IPS DF 6.9 (cell line): ENCODE data around the gene HELT.
A peak's percentile ranks its signal among the peaks of the same experiment; 100 is the strongest.

Experiments
- DNase-seq: peaks from one replicate; pipeline ENCODE4 v3.0.0-alpha.2; 2013; ENCODE audit warnings: low read depth, low spot score
- H3K27ac ChIP-seq: one replicate; pipeline ENCODE4 v1.5.1; 2013; ENCODE audit warnings: low read length, control low read depth
- H3K27me3 ChIP-seq: 2 replicates; pipeline ENCODE4 v1.6.1; 2013; ENCODE audit warnings: mild to moderate bottlenecking, low read length; ENCODE audit not compliant: control insufficient read depth, insufficient read depth
- H3K36me3 ChIP-seq: 2 replicates; pipeline ENCODE4 v1.6.1; 2013; ENCODE audit warnings: low read length; ENCODE audit not compliant: control insufficient read depth, insufficient read depth
- H3K4me1 ChIP-seq: 2 replicates; pipeline ENCODE4 v1.6.1; 2013; ENCODE audit warnings: low read length; ENCODE audit not compliant: control insufficient read depth, insufficient read depth
- H3K4me3 ChIP-seq: 2 replicates; pipeline ENCODE4 v1.5.1; 2013; ENCODE audit warnings: mild to moderate bottlenecking, low read length
- H3K9me3 ChIP-seq: 2 replicates; pipeline ENCODE4 v1.6.1; 2013; ENCODE audit warnings: low read length, inconsistent platforms; ENCODE audit not compliant: control insufficient read depth, insufficient read depth
- WGBS: extraction: QIAGEN DNeasy Blood & Tissue Kit; methylation state at CpG from one replicate; pipeline ENCODE4 v1.1.7; 2013; ENCODE audit warnings: mixed read lengths, missing lambda C conversion rate; ENCODE audit not compliant: insufficient read length, insufficient coverage; 5-methylcytosine and 5-hydroxymethylcytosine counted together

HELT gene

DNA sequence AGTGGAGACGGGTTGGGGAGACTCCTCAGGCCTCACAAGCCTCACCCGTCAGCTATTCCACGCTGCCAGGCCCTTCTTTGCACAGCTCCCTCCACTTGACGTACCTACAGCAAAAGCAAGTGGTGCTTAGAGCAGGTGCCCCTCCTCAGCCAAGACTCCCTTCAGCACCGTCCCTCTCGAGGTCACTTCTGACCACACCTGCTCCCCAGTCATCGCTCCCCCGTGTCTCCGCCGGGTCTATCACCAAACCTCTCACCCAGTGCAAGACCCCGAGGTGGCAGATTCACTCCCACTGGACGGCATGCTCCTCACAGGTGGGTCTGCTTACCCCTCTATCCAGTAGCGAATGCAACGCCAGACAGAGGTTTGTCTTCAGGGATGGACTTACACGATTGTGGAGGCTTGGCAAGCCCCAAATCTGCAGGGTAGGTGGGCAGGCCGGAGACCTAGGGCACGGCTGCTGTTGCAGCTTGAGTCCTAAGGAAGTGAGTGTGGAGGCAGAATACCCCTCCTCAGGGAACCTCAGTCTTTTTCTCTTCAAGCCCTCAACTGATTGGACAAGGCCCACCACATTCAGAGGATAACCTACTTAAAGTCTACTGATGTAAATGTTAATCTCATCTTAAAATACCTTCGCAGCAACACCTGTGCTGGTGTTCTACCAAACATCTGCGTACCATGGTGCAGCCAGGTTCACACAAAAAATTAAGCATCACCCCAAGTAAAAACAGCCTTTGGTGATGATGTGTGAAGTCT is 14.5 kb upstream of the HELT start:
- WGBS, result no CpG with 5 or more reads among the region's 19 CpGs
- Histone ChIP-seq H3K9me3 (no peaks in the 10 kb centered on the region), H3K27ac (no peak overlapping the region), H3K4me1 (no peaks in the 10 kb centered on the region), H3K27me3 (no peaks in the 10 kb centered on the region; the same call in 1 of the 2 replicates), H3K36me3 (no peaks in the 10 kb centered on the region), H3K4me3 (no peak overlapping the region)
- no peak for DNase-seq

DNA sequence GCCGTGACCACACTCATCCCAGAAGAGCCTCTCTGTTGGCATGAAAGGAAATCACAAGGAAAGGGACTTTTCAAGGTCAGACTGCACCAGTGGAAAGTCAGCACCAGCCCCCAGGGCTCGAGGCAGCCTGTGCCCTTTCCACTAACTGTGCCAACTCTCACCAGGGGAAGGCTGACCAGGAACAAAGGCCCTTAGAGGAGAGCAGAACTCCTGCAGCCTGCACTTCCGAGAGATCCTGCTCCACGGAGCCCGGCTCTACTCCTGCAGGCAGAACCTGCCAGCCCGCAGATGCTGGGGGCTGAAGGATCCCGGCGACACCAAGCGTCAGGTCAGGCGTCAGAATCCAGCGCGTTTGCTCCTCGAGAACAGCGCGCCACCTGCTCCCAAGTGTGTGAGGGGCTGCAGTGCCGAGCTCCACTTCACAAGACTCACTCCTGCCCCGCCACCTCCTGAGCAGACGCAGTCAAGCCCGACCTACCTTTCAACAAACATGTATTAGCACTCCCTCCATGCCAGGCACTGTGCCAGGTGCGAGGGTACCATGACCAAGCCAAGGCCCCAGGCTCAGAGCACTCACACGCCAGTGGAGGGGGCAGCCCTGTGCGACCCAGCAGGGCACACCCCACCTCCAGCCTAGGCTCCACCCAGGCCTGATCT is 13.6 kb upstream of the HELT start:
- peak overlapping the region; percentile 1; the same call in 1 of the 2 replicates for H3K4me3 ChIP-seq
- no peaks in the 10 kb centered on the region for H3K4me1 ChIP-seq
- H3K9me3 ChIP-seq, result no peaks in the 10 kb centered on the region
- H3K36me3 ChIP-seq, result no peaks in the 10 kb centered on the region
- H3K27ac ChIP-seq, result no peak overlapping the region
- no peaks in the 10 kb centered on the region; the same call in 1 of the 2 replicates for H3K27me3 ChIP-seq
- no peak for DNase-seq
- WGBS, result no CpG with 5 or more reads among the region's 22 CpGs

DNA sequence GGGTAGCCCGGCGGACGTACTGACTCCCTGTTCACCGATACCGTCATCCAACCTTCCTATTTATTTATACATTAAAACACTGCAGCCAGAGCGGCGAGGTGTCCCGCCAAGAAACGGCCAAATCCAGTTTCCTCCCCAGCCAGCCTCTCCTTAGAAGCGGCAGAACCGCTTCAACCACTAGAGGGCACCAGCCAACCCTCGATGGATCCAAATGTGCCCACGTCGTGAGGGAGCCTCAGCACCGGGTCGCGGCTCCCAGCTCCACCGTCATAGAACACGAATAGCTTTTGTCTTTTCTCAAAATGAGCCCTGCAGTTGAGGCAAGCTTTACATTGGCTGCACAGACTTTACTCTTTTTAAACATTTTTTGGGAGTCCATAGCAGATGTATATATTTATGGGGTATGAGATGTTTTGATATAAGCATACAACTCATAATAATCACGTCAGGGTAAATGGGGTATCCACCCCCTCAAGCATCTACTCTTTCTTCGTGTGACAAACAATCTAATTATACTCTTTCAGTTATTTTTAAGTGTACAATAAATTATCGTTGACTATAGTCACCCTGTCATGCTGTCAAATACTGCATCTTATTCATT is 13.0 kb upstream of the HELT start:
- no CpG with 5 or more reads among the region's 22 CpGs for WGBS
- no peaks in the 10 kb centered on the region; the same call in 1 of the 2 replicates for H3K27me3 ChIP-seq
- H3K27ac ChIP-seq, result no peak overlapping the region
- no peak for DNase-seq
- H3K4me1 ChIP-seq, result no peaks in the 10 kb centered on the region
- H3K9me3 ChIP-seq, result no peaks in the 10 kb centered on the region
- peak overlapping the region; percentile 1; the same call in 1 of the 2 replicates for H3K4me3 ChIP-seq
- no peaks in the 10 kb centered on the region for H3K36me3 ChIP-seq

DNA sequence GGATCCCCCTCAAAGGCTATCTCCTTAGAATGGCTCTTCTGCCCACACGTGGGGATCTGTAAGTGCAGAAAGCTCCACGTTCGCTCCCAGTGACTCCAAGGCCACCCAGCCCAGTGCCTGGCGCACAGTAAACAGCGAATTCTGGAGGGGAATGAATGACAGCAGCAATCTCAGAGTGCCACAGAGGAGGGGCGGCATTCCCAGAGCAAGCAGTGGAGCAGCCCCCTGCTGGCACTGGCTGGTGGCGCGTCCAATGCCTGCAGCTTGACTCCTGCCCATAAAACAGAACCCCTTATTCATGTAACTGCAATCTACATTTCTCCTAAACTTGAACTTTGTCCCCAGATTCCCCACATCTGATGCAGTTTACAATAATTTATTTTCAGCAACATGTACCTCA is 6.9 kb upstream of the HELT start:
- Histone ChIP-seq H3K4me3 (no peak overlapping the region), H3K4me1 (peaks cover 6% of the 10 kb centered on the region; the same call in 1 of the 2 replicates), H3K27me3 (peaks cover 36% of the 10 kb centered on the region), H3K27ac (no peak overlapping the region), H3K36me3 (no peaks in the 10 kb centered on the region), H3K9me3 (no peaks in the 10 kb centered on the region)
- no peak for DNase-seq
- WGBS, result no CpG with 5 or more reads among the region's 8 CpGs

DNA sequence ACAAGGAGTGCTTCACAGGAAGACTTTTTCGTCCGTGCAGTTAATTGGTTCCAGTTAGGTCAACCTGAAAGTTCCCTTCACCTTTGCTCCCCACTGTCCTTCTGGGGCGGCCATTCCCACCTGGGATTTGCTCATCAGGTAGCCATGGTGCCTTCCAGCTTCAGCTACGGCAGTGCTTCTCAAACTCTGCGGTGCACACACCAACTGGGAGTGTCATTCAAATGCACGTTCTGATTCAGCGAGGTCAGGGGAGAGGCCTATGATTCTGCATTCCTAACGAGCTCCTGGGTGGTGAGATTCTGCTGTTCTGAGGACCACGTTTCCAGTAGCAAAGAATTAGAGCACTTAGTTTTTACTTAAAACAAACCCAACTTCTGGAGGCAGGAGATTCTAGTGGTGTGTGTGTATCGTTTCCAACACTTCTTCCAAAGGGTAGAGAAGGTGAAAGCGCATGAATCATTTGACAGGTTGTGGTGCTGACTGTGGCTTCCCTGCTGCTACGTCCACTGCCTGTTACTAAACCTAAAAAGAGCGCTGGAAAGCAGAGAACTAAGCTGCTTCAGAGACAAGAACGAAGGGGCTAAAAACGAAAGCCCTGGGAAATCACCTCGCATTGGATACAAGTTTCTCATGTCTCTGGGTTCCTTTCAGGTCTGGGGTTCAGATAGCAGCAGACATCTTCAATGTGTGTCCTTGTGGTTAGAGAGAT is 4.7 kb upstream of the HELT start:
- Histone ChIP-seq H3K27me3 (peaks cover 57% of the 10 kb centered on the region), H3K4me1 (peaks cover 9% of the 10 kb centered on the region), H3K36me3 (no peaks in the 10 kb centered on the region), H3K4me3 (no peak overlapping the region), H3K9me3 (no peaks in the 10 kb centered on the region), H3K27ac (no peak overlapping the region)
- no peak for DNase-seq
- WGBS, result no CpG with 5 or more reads among the region's 16 CpGs

DNA sequence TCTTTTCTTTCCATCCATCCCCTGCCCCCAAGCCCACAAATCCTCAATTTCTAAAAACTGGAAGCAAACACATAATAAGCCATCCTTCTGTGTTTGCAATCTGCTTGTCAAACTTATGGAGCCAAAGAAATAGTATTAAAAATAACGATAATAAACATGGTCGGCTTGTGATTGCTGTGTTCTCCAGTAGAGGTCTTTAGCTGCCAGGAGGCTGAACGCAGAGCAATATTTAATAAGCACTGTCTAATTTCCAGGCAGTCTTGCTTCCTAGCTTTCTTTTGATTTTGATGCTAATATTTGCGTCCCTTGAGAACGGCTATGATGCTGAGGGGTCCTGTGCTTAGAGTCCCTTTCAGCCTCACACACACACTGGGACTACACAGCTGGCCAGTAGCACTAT is 3.2 kb upstream of the HELT start:
- peaks cover 10% of the 10 kb centered on the region for H3K4me1 ChIP-seq
- H3K36me3 ChIP-seq, result no peaks in the 10 kb centered on the region
- no peak overlapping the region for H3K27ac ChIP-seq
- no peak overlapping the region for H3K4me3 ChIP-seq
- DNase-seq, result no peak
- WGBS, result no CpG with 5 or more reads among the region's 5 CpGs
- H3K27me3 ChIP-seq, result peaks cover 73% of the 10 kb centered on the region
- no peaks in the 10 kb centered on the region for H3K9me3 ChIP-seq

DNA sequence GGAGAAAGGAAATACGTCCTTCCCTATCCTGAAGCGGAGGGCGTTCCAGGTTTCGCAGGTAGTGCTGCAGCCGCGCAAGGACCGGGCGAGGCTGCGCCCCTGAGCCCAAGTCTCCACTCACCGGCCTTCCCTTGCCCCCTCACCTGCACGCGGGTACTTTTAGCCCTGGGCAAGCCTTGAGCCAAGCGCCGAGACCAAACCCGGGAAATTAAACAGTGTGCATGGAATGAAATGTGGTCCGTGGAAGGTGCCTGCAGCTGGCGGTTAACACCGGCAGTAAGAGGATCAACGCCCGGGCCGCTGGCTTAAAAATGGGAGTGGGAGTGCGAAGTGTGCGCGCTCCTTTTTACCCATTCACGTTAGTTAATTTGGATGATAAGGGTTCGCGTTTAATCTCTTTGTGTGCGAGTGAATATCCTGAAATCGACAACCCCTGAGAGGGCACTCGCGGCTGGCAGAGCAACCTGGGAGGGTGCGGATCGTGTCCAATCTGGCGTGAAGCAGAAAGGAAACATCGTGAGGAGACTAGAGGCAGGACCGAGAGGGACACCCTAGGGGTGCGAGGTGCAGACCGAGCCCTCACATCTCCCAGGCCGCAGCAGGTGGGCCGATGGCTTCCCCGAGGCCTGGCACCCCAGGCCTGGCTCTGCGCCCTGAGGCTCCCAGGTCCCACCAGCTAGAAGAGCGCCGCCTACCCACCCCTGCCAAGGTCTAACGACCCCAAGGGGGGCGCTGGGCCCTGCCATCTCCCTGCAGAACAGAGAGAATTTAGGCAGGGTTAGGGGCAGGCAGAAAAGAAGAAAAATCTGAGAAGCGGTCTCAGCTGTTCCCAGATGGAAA is 2.0 kb upstream of the HELT start:
- H3K27me3 ChIP-seq, result peaks cover 85% of the 10 kb centered on the region
- H3K27ac ChIP-seq, result no peak overlapping the region
- WGBS, result no CpG with 5 or more reads among the region's 47 CpGs
- no peaks in the 10 kb centered on the region for H3K36me3 ChIP-seq
- H3K4me1 ChIP-seq, result peaks cover 14% of the 10 kb centered on the region
- no peaks in the 10 kb centered on the region for H3K9me3 ChIP-seq
- peak overlapping the region; percentile 24; the same call in 1 of the 2 replicates for H3K4me3 ChIP-seq
- no peak for DNase-seq

DNA sequence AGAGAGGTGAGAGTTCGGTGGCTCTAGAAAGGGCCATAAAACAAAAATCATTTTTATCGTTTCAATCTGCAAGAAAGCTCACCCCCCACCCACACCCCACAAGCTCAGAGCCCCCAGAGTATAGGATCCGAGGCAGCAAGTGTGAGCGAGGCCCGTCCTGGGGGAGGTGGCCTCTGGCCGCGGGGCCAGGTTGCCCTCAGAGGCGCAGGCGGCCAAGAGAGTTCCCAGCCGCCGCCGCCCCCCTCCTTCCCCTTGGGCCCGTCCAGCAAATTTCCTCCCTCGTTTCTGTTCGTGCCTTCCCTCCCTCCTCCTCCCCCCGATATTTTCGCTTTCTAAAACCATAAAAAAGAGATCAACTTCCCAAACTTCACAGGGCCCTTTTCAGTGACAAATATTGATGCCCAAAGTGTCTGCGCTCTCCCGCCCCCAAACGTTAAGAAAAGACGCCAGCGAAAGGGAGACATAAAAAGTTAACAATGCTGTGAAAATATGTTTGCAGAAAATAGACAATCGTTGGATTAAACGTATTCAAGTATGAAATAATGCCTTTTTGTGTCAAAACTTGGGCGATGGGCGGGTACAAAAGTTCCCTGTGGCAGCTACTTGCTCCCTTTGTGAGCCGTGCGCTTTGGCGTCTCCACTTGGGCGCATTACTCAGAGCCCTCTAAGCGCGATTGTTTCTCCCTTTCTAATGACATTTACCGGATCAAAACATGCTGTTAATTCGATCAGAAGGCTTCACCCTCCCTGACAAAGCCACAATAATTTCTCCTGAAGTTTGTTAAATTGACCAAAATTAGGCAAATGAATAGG is 1.1 kb upstream of the HELT start:
- WGBS, result no CpG with 5 or more reads among the region's 34 CpGs
- H3K4me3 ChIP-seq, result no peak overlapping the region; the same call in 1 of the 2 replicates
- no peaks in the 10 kb centered on the region for H3K9me3 ChIP-seq
- H3K27ac ChIP-seq, result no peak overlapping the region
- H3K4me1 ChIP-seq, result peaks cover 14% of the 10 kb centered on the region
- no peak for DNase-seq
- H3K27me3 ChIP-seq, result peaks cover 93% of the 10 kb centered on the region
- H3K36me3 ChIP-seq, result no peaks in the 10 kb centered on the region

DNA sequence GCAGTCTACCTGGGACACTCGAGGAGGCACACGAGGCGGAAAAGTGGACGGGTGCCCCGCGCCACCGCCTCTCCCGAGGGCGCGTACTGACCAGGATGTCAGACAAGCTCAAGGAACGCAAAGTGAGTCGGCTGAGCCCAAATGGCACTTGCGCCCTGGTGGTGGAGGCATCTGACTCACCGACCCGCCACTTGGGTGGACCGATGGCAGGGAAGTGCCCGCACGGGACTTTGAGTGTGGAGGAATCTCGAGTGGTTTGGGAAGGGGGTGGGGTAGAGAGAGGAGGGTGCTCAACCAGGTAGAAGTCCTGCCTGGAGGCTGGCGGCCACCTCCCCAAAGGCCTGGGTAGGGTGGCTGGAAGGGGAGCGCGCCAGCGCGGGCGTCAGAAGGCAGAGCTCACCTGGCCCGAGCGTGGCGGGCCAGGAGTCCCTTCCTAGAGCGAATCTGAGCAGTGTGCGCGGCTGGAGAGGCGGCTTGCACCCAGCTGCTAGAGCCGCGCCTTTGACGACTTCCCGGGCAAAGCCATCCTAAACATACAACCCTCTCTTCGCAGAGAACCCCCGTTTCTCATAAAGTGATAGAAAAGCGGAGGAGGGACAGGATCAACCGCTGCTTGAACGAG is 655 bp downstream of the HELT start:
- no CpG with 5 or more reads among the region's 41 CpGs for WGBS

More for the DNA sequence above, 655 bp downstream of the HELT start:
- DNase-seq, result no peak
- Histone ChIP-seq H3K36me3 (no peaks in the 10 kb centered on the region), H3K4me3 (peak overlapping the region; percentile 3; the same call in 1 of the 2 replicates), H3K27ac (no peak overlapping the region), H3K9me3 (no peaks in the 10 kb centered on the region), H3K4me1 (peaks cover 13% of the 10 kb centered on the region), H3K27me3 (peaks cover 99% of the 10 kb centered on the region)
